Islet of Langerhans (tissue), 1 donor: ENCODE data around the gene GPRASP2.

Experiments used
- FAIRE-seq: peaks from one replicate; lab custom pipeline; 2011; peaks lifted over from hg19 to GRCh38; lab: Jason Lieb, UNC

The GPRASP2 gene

DNA sequence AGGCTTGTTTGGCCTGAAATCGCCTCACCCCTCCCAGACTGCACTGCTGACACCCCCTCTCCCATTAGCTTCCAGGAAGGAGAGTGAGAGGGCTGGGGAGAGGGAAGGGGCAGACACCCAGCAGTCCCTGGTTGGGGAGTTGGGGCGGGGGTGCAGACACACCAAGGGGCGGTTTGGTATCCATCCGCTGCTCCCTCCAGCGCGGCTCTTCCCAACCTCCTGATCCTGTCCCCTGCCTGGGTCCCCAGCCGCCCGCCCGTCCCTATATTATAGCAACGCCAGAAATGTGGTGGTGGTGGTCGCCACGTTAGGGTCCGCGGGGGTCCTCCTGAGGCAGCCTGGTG lies 33.2 kb downstream of the GPRASP2 start:
- no peak for FAIRE-seq

DNA sequence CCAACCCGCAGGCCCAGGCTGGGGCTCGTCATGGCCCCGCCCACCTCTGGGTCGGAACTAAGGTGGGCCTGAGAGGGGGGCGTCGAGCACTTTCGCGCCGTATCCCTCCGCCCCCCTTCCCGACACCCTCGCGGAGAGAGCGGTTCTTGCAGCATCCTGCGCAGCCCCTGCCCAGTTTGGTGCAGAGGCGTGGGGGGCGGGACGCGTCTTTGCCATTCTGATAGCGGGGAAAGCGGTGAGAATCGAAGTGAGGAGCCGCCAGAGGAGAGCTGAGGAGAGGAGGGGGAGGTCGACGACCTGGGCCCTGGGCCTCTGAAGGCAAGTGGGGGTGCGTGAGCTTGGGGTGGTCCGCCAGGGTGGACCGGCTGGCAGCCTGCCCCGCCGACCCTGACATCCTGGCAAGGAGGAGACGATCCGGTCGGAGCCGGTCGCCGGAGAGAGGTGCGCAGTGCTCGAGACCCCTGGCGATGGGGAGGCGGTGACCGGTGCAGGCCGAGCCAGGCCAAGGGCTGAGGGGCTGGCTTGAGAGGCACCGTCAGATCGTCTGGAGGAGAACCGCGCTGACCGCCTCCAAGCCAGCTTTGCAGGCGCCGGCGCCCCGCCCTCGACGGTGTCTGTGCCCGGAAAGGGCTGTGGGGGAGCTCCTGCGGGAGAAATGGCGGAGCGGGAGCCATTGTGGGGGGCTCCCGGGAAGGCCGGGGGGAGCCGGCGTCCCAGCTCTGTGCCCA lies 33.8 kb downstream of the GPRASP2 start:
- no peak for FAIRE-seq

DNA sequence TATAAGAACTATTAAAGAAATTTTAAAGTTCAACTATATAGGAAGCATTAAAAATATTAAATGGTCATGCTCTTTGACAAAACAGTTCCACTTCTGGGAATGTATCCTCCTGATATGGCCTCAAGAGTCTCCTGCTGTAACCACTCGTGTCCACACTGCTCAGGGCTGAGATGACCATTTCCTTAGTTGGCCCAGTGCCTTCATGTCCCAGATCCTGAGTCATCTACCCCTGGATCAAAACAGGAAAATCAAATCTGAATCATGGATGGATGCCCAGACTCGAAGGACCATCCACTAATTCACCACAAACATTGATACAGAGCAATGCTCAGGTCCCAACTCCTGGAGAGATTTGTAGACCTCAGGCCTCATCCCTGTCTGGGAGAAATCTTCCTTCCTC lies 53.0 kb downstream of the GPRASP2 start:
- FAIRE-seq: no peak

- FAIRE-seq: no peak
Observed at GRCh38 chrX:102765809-102766208, 53.6 kb downstream of the GPRASP2 start.

- no peak for FAIRE-seq
Observed at GRCh38 chrX:102767287-102767686, 55.0 kb downstream of the GPRASP2 start.
